Lung (tissue), 12 donors: Measurements from ENCODE around the gene SRF. TPM values are rescaled to one million over a fixed set of nuclear protein-coding genes. Genes with fewer than 3 reads are reported as not detected.

Experiments used
- ATAC-seq: fragments of 200-7000 bp; cut with Tn5 transposase; one replicate; pipeline ENCODE4 v1.9.1; 2020; ENCODE audit warnings: moderate number of reproducible peaks; ENCODE audit not compliant: insufficient read depth, low FRiP score
- DNase-seq, 3 donors: peaks; one replicate each; pipeline ENCODE4 v3.0.0-alpha.2; 2013 to 2017
- H3K27ac ChIP-seq, 2 donors: one replicate each; pipeline ENCODE4 v1.5.1; 2013; ENCODE audit warnings: mild to moderate bottlenecking in 2 of 2, moderate library complexity in 2 of 2, control low read depth in 1 of 2, inconsistent platforms in 1 of 2, low read depth in 1 of 2, low read length in 1 of 2
- H3K27me3 ChIP-seq, 3 donors: one replicate each; pipeline ENCODE4 v1.5.1; 2013; ENCODE audit warnings: low read length in 2 of 3; ENCODE audit not compliant: control insufficient read depth in 3 of 3, insufficient read depth in 3 of 3
- H3K36me3 ChIP-seq, 4 donors: one replicate each; pipeline ENCODE4 v1.5.1; 2013; ENCODE audit warnings: low read length in 4 of 4, mild to moderate bottlenecking in 1 of 4, moderate library complexity in 1 of 4; ENCODE audit not compliant: control insufficient read depth in 4 of 4, insufficient read depth in 4 of 4
- H3K4me1 ChIP-seq, 5 donors: one replicate each; pipeline ENCODE4 v1.5.1; 2013; ENCODE audit warnings: low read length in 5 of 5, mild to moderate bottlenecking in 2 of 5, moderate library complexity in 1 of 5; ENCODE audit not compliant: control insufficient read depth in 5 of 5, insufficient read depth in 5 of 5
- H3K4me3 ChIP-seq: one replicate; pipeline ENCODE4 v1.5.1; 2013; ENCODE audit warnings: mild to moderate bottlenecking, control low read depth, moderate library complexity
- H3K9ac ChIP-seq, 2 donors: one replicate each; pipeline ENCODE4 v1.5.1; 2013; ENCODE audit warnings: low read length in 2 of 2, control low read depth in 1 of 2; ENCODE audit not compliant: insufficient read depth in 1 of 2
- H3K9me3 ChIP-seq, 4 donors: one replicate each; pipeline ENCODE4 v1.5.1; 2013; ENCODE audit warnings: low read length in 3 of 4, mild to moderate bottlenecking in 1 of 4, moderate library complexity in 1 of 4; ENCODE audit not compliant: control insufficient read depth in 4 of 4, insufficient read depth in 3 of 4
- WGBS, 2 donors: extraction: QIAGEN DNeasy Blood & Tissue Kit; methylation state at CpG; one replicate each; pipeline ENCODE4 v1.1.7; 2013; 5-methylcytosine and 5-hydroxymethylcytosine counted together
- polyA plus RNA-seq, 2 donors: library from polyadenylated mRNA; stranded (reverse); fragments of 200-250 nt; gene quantifications; one replicate each; pipeline ENCODE4 v1.2.1, GENCODE V29; 2013
- total RNA-seq, 2 donors: library from RNA; depleted of rRNA in 1 of 2; stranded (reverse); fragments of >200 nt in 1 of 2; gene quantifications; one replicate each; pipeline ENCODE4 v1.2.1, GENCODE V29; 2014 to 2021
- TF ChIP-seq, protein P1 (sequence below): IDR thresholded peaks from 2 replicates; pipeline ENCODE4 v1.5.1; 2012; ENCODE audit warnings: mild to moderate bottlenecking; ENCODE audit errors: control extremely low read depth, extremely low read depth
- donor health status: control.
- donor health status: control.
- donor health status: Bipolar disorder and iron deficiency.
- donor health status: healthy.
- donor health status: DM: yes; HTN: yes; CAD: no.

Gene SRF
- total and polyA plus RNA-seq, 4 donors: 12.7 to 42.0 (median 29.0) TPM

DNA sequence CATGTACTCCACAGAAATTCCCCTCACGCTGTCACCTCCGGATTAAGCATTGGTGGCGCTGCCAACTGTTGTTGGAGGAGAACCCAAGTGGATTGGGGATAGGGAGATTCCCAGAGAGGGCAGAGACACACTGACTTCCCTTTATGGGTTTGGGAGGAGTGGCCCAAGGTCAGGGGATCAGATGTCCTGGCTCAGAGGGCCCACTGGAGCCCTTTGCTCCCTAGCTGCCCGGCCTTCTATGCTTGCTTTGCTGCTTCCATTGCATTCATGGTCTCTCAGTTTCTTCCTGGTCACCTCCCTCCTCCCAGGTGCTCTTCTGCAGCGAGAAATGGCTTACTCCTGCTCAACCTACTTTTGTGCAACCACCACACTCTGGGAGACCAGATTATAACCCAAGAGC, 25.3 kb downstream of the SRF start:
- no peak for ATAC-seq
- Histone ChIP-seq H3K9ac (no peak overlapping the region), H3K27me3 (no peaks in the 10 kb centered on the region), H3K4me1 (no peaks in the 10 kb centered on the region), H3K9me3 (no peaks in the 10 kb centered on the region), H3K36me3 (peaks cover 8 to 40% (median 21%) of the 10 kb centered on the region in 4 donors), H3K27ac (no peak overlapping the region), H3K4me3 (no peak overlapping the region)
- WGBS, 2 donors: 90 to 96% methylated on average over 5 of the region's 5 CpGs
- DNase-seq: no peak
- TF ChIP-seq, protein P1, sequence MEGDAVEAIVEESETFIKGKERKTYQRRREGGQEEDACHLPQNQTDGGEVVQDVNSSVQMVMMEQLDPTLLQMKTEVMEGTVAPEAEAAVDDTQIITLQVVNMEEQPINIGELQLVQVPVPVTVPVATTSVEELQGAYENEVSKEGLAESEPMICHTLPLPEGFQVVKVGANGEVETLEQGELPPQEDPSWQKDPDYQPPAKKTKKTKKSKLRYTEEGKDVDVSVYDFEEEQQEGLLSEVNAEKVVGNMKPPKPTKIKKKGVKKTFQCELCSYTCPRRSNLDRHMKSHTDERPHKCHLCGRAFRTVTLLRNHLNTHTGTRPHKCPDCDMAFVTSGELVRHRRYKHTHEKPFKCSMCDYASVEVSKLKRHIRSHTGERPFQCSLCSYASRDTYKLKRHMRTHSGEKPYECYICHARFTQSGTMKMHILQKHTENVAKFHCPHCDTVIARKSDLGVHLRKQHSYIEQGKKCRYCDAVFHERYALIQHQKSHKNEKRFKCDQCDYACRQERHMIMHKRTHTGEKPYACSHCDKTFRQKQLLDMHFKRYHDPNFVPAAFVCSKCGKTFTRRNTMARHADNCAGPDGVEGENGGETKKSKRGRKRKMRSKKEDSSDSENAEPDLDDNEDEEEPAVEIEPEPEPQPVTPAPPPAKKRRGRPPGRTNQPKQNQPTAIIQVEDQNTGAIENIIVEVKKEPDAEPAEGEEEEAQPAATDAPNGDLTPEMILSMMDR: no peak

DNA sequence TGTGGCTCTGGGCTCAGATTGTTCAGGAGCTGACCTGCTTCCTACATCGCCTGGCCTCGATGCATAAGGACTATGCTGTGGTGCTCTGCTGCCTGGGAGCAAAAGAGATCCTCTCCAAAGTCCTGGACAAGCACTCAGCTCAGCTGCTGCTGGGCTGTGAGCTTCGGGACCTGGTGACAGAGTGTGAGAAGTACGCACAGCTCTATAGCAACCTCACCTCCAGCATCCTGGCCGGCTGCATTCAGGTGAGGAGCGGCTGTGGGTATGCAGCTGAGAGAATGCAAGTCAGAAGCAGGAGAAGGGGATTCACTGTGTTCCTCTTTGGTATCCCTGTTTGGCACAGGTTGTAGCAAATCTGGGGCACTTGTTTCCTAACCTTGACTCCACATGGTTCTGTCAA, 28.8 kb downstream of the SRF start:
- DNase-seq (no peak), ATAC-seq (no peak)
- no peaks in the 10 kb centered on the region for H3K9me3 ChIP-seq
- WGBS, 2 donors: 87 to 89% methylated on average over 6 of the region's 6 CpGs
- H3K4me3 ChIP-seq: no peak overlapping the region
- H3K36me3 ChIP-seq: peaks cover 8 to 39% (median 17%) of the 10 kb centered on the region in 4 donors
- no peaks in the 10 kb centered on the region for H3K27me3 ChIP-seq
- H3K9ac ChIP-seq: no peak overlapping the region
- TF ChIP-seq, protein P1: no peak
- H3K4me1 ChIP-seq: no peaks in the 10 kb centered on the region
- no peak overlapping the region for H3K27ac ChIP-seq

DNA sequence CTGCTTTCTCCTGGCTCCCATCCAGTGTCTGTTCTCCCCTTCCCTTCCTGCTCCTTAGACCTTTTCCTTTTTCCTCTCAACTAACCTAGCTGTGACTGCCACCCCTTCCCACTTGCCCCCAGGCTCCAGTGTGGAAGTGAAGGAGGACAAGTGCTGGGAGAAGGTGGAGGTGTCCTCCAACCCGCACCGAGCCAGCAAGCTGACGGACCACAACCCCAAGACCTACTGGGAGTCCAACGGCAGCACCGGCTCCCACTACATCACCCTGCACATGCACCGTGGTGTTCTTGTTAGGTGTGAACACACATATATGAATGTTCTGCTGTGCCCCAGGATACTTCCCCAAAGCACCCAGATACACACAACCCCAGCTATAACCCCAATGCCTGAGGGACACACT, 29.5 kb downstream of the SRF start:
- H3K27me3 ChIP-seq: no peaks in the 10 kb centered on the region
- DNase-seq (no peak), ATAC-seq (no peak)
- TF ChIP-seq, protein P1: no peak
- no peak overlapping the region for H3K9ac ChIP-seq
- no peak overlapping the region for H3K4me3 ChIP-seq
- no peak overlapping the region for H3K27ac ChIP-seq
- WGBS, 2 donors: 97 to 98% methylated on average over 6 of the region's 6 CpGs
- no peaks in the 10 kb centered on the region for H3K9me3 ChIP-seq
- no peaks in the 10 kb centered on the region for H3K4me1 ChIP-seq
- peaks cover 7 to 38% (median 14%) of the 10 kb centered on the region in 4 donors for H3K36me3 ChIP-seq

DNA sequence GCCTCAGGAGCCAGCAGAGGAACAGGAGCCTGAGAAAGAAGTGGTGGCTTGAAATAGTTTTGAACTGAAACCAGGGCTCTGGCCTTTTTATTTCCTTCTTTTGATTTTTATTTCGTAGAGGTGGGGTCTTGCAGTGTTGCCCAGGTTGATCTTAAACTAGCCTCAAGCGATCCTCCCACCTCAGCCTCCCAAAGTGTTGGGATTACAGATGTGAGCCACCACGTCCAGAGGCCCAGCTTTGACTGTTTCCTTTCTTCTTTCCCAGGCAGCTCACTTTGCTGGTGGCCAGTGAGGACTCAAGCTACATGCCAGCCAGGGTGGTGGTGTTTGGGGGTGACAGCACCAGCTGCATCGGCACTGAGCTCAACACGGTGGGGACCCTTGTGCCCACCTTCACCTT, 31.4 kb downstream of the SRF start:
- ATAC-seq (no peak), DNase-seq (no peak)
- Histone ChIP-seq H3K9ac (no peak overlapping the region), H3K27ac (no peak overlapping the region), H3K4me1 (no peaks in the 10 kb centered on the region), H3K9me3 (no peaks in the 10 kb centered on the region), H3K36me3 (peaks cover 2 to 31% (median 6%) of the 10 kb centered on the region in 4 donors), H3K27me3 (no peaks in the 10 kb centered on the region), H3K4me3 (no peak overlapping the region)
- TF ChIP-seq, protein P1: no peak
- 92 to 94% methylated on average over 5 of the region's 5 CpGs for WGBS, 2 donors
